ENCODE measurements around the gene ARID5A. TPM values are rescaled to one million over a fixed set of nuclear protein-coding genes. Genes with fewer than 3 reads are reported as not detected.
"Not testable (repeated sequence)": the region's sequence is repeated elsewhere in the genome, so short reads cannot be mapped to it uniquely, and the experiment has no call there.

The ARID5A gene
- total RNA-seq, 3 donors from 2014 or later = 4.8 to 17.6 (median 10.3) TPM

GRCh38 chr2:96494188-96494587 is 42.4 kb upstream of the ARID5A start:
- DNase-seq (no peak), ATAC-seq (no peak)
- TF ChIP-seq CTCF (IDR thresholded peaks at IDR 0.05) = no peak
- intact Hi-C loops (cut with DNase I, micrococcal nuclease) = no loop called here
- no peaks in the 10 kb centered on the region for H3K36me3 ChIP-seq (ENCODE audit: low read depth)
- no peaks in the 10 kb centered on the region for H3K4me1 ChIP-seq (ENCODE audit: low read depth)
- H3K4me3 ChIP-seq = no peak overlapping the region
- H3K9me3 ChIP-seq = no peaks in the 10 kb centered on the region

DNA sequence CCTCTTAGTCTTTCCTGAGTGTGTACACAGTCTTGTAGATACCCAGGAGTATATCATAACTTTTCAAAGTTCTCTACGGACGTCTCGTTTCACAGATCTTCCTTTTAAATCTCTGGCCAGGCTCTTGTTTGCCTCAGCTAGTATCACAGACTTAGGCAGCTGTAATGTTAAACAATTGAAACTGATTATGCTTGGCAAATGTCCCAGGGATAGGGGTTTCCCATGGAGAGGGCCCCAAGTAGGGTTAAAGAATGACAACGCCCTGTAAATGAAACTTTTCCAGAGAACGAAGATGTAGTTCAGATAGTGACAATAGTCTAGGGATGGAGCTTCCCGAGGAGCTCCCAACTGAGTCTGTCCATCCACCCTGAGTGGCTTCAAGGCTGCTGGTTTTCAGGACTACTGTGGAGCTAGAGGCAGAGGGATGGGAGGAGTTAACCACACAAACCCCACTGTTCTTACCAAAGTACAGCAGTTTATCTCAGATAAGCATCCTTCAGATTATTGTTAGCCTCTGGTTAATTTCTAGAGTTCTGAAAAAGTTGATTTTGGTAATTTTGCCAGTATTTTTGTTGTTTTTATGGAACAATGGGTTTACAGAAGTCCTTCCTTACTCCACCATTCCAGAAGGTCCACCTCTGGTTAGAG is 40.4 kb upstream of the ARID5A start:
- Histone ChIP-seq H3K36me3 (ENCODE audit: low read depth) (no peaks in the 10 kb centered on the region), H3K4me1 (ENCODE audit: low read depth) (no peaks in the 10 kb centered on the region), H3K4me3 (no peak overlapping the region), H3K9me3 (no peaks in the 10 kb centered on the region)
- intact Hi-C loops (cut with DNase I, micrococcal nuclease) = no loop called here
- DNase-seq (no peak), ATAC-seq (no peak)
- no peak for TF ChIP-seq CTCF (IDR thresholded peaks at IDR 0.05)

GRCh38 chr2:96498021-96498431 is 38.5 kb upstream of the ARID5A start:
- H3K9me3 ChIP-seq = no peaks in the 10 kb centered on the region
- intact Hi-C loops (cut with DNase I, micrococcal nuclease) = no loop called here
- no peaks in the 10 kb centered on the region for H3K36me3 ChIP-seq (ENCODE audit: low read depth)
- no peak overlapping the region for H3K4me3 ChIP-seq
- TF ChIP-seq CTCF (IDR thresholded peaks at IDR 0.05) = no peak
- DNase-seq (no peak), ATAC-seq (no peak)
- peaks cover 14% of the 10 kb centered on the region for H3K4me1 ChIP-seq (ENCODE audit: low read depth)

DNA sequence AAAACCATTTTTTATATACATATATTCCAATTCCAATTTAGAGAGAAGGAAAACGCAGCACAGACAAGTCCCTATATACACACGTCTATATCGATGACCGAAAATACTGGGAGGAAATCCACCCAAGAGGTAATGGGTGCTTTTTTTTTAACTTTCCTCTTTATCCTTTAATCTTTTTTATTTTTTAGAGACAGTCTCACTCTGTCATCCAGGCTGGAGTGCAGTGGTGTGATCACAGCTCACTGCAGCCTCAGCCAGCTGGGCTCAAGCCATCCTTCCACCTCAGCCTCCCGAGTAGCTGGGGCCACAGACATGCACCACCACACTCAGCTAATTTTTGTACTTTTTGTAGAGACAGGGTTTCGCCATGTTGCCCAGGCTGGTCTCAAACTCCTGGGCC is 37.9 kb upstream of the ARID5A start:
- H3K9me3 ChIP-seq; H3K4me3 ChIP-seq; intact Hi-C loops (cut with DNase I, micrococcal nuclease); DNase-seq; H3K36me3 ChIP-seq (ENCODE audit: low read depth); ATAC-seq: not testable (repeated sequence)
- peaks cover 18% of the 10 kb centered on the region for H3K4me1 ChIP-seq (ENCODE audit: low read depth)

GRCh38 chr2:96499061-96499960 is 37.2 kb upstream of the ARID5A start:
- no peak for DNase-seq
- Histone ChIP-seq H3K36me3 (ENCODE audit: low read depth) (no peaks in the 10 kb centered on the region), H3K4me1 (ENCODE audit: low read depth) (peaks cover 18% of the 10 kb centered on the region), H3K9me3 (no peaks in the 10 kb centered on the region), H3K4me3 (no peak overlapping the region)
- ATAC-seq = no peak
- TF ChIP-seq CTCF (IDR thresholded peaks at IDR 0.05) = no peak
- intact Hi-C loops (cut with DNase I, micrococcal nuclease) = no loop called here

DNA sequence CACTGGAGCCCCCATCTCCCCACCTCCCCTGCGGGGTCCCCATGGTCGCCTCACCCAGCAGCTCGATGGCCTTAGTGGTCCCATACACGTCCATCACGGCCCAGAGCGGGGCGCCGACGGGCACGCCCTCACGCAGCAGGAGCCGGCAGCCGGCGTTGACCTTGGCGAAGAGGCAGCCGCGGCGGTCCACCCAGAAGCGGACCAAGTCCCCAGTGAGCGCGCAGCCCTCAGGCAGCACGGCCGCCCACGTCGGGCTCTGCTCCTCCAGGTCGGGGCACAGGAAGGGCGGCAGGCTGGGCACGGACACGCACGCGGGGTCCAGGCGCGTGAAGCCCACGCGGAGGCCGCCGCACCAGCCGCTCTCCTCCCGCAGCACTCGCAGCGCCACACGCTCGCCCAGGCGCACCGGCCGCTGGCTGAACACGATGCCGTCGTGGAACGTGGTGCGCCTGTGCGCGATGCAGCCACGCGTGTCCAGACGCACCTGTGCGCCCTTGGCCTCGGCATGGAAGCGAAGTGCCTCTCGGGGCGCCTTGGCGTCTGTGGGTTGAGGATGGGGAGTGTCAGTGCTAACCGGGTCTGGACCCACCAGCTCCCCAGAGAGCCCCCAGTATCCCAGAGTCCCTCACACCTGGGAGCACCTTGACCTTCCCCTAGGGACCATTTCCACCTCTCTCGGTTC is 36.0 kb upstream of the ARID5A start:
- intact Hi-C loops (cut with DNase I, micrococcal nuclease) = no loop called here
- H3K4me3 ChIP-seq = no peak overlapping the region

More for the DNA sequence above, 36.0 kb upstream of the ARID5A start:
- H3K4me1 ChIP-seq (ENCODE audit: low read depth) = peaks cover 19% of the 10 kb centered on the region
- H3K36me3 ChIP-seq (ENCODE audit: low read depth) = no peaks in the 10 kb centered on the region
- H3K9me3 ChIP-seq = no peaks in the 10 kb centered on the region
- ATAC-seq (no peak), DNase-seq (no peak)
- TF ChIP-seq CTCF (IDR thresholded peaks at IDR 0.05) = no peak

Measured in mucosa of descending colon (tissue), 3 donors.